NK-92 (cell line): ENCODE data around the gene PLGLB2.
"Not testable (repeated sequence)": the region's sequence is repeated elsewhere in the genome, so short reads cannot be mapped to it uniquely, and the experiment has no call there.

Source experiments
- DNase-seq: peaks from one replicate; lab custom pipeline; 2025; ENCODE audit not compliant: unreplicated experiment; lab: John Stamatoyannopoulos, UW

PLGLB2 gene

DNA sequence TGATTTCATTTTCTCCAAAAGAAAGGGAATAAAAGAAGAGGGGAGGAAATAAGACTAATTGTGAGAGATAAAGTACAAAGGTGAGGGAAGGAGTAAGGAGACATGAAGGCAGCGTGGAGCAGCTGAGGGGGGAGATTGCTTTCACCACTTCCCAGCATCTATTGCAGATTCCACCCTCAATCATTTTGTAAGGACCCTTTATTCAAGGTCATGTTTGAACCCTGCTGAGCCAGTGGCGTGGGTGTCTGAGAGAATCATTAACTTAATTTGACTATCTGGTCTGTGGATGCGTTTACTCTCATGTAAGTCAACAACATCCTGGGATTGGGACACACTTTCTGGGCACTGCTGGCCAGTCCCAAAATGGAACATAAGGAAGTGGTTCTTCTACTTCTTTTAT, at the start of gene PLGLB2:
PLGLB2 (plus strand) TSS at position 297 of the 400 bp plus-strand sequence; CDS start at position 364, 67 bp downstream.
- DNase-seq: not testable (repeated sequence)

DNA sequence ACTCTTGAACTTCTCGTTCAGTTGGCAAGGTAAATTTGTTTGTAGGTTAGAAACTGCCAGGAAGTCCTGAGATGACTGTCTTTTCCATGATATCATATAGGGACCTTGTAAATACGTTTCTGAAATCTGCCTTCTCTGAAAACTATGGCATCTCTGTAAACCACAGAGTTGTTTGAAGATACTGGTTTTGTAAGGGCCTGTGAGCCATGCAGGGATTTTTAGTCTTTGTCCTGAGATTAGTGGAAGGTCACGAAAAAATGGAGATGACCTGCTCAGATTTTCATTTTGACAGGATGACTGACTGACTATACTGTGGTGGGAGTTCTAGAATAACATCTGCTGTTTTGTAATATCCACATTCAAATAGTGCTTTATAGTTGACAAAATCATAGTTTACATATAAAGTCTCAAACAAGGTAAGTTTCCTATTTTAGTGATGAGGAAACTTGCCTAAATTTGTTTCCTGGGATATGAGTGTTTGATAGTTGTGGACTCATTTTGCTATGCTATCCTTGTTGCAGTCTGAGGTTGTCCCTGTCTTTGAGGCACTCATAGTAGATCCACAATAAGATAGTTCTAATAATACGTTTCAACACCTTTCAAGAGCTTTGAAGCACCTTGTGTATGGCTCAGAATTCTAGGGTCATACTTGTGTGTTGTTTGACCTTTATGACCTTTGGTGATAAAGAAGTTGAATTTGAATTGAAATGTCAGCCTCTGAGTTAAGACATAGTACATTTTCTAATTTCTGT, 43.1 kb upstream of the PLGLB2 start:
- DNase-seq: not testable (repeated sequence)

DNA sequence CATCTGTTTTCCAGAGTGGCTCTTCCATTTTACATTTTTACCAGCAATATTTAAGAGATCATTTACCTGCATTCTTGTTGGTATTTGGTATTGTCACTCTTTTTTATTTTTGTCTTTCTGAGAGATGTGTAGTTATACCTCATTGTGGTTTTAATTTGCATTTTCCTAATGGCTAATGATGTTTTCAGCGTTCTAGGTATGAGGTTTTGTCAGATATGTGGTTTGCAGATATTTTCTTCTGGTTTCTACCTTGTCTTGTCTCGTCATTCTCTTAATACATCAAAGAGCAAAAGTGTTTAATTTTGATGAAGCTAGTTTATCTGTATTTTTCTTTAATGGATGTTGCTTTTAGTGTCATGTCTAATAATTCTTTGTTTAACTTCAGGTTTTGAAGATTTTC, 39.5 kb upstream of the PLGLB2 start:
- DNase-seq: not testable (repeated sequence)

DNA sequence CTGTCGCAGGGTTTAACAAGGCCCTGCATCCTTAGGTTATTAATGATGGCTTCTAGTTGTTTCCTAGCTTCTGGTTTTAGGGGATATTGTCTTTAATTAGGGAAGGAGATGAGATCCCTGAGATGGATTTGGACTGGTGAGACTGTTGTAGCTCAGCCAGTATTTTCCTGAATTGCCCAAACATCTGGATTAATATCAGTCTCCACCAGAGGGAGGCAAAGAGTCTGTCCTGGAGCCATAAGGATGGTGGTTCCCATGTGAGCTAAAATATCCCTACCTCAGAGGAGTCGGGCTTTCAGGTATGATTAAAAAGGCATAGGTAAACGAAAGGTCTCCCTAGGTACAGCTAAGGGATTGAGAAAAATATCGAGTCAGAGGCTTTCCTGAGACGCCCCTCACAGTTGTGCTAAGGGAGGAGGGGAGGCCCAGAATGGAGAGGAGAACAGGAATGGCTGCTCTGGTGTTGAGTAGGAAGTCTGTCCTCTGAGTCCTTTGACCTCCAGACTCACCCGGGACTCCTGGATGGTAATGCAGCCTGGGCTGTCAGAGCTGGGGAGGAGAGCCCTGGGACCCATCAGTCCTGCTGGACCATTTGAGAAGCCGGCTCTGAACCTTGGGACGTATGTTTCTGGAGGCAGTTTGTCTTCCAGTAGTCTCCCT, 19.8 kb upstream of the PLGLB2 start:
- DNase-seq: not testable (repeated sequence)

DNA sequence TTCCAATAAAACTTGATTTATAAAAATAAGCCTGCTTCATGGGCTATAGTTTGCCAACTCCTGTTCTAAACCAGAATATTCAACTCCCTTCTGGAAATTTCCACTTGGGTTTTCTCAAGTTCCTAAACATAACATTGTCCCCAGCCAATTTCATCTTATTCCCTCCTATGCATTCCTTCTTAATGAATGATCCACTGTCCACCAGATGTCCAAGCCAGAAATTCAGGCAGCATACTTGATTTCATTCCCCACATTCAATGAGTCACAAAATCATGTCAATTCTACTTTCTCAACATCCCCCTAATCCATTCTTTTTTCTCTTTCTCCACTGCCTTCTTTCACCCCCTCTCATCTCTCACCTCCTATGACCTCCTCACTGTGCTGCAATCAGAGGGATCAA, 7.0 kb upstream of the PLGLB2 start:
- DNase-seq: not testable (repeated sequence)

DNA sequence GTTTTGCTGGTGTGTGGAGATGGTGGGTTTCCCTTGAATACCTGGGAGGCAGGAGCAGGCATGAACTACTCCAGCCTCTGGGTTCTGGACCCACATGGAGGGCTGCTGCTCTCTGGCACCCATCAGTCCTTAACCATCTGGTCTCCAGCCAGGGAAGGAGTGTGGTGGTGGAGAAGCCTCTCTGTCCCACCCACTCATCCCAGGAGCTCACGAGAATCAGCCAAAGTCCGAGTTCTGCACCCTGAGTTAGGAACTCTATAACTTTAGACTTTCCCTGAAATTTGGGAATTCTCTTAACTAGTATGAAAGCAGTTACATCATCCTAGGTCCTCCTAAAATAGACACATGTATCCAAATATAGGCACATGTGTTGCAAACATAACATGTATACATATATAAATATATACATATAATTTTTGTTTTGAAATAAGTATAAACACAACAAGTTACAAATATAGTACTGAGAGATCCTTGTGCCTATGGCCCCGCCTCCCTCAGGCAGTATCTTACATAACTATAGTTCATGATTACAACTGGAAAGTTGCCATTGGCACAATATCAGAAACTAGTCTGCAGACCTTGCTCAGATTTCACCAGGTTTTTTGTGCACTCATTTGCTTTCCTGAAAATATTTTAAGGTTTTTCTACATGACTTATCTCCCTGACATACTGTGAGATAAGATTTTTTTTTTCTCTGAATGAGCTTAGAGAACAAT, 5.3 kb upstream of the PLGLB2 start:
- not testable (repeated sequence) for DNase-seq

DNA sequence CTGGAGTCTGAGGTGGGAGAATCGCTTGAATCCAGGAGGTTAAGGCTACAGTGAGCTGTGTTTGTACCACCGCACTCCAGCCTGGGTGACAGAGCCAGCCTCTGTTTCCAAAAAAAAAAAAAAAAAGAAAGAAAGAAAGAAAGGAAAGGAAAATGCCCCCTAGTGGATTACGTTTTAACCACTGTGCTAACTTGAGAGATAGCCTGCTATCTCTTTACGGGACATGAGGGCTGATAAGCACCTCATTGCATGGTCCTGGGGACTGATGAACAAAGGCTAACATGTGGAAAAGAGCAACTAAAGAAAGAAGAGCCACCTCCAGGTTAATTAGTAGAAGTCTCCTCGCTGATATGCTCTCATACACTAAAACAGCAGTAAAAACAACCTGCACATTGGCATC, 4.2 kb upstream of the PLGLB2 start:
- DNase-seq: not testable (repeated sequence)

DNA sequence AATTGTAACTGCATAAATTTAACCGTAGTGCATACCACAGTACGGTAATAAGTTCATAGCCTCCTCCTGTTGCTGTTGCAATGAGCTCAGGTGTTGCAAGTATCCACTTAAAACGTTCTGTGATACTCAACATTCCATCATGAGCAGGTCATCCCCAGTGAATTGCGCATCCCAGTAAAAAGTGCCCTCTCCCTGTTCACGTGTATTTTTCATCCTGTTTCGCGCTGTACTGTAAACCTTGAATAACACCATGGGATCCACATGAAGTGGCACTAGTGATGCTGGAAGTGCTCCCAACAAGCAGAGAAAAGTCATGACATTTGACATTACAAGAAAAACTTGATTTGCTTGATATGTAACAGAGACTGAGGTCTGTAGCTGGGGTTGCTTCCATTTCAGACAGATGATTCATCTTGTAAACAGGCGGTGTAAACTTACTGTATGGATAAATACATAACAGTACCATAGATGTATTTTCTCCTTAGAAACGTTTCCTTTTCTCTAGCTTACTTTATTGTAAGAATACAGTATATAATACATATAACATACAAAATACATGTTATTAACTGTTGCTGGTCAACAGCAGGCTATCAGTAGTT, 2.4 kb upstream of the PLGLB2 start:
- DNase-seq: not testable (repeated sequence)

DNA sequence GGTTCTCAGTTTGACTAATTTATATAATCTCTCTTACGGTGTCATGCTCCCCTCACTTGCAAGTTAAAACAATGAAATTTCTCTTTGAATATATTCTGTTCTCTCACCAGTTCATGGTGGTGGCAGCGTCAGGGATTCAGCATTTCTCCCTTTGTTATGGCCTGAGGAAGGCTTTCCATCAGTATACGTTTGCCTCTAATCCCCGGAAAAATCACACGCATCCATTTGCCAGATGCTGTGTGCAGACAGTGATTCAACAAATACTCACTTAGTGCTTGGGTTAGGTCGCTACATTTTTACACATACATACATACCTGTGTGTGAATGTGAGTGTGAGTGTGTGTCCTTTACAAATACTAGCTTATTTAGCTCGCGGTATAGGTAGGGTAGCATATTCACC, 637 bp downstream of the PLGLB2 start:
- not testable (repeated sequence) for DNase-seq

DNA sequence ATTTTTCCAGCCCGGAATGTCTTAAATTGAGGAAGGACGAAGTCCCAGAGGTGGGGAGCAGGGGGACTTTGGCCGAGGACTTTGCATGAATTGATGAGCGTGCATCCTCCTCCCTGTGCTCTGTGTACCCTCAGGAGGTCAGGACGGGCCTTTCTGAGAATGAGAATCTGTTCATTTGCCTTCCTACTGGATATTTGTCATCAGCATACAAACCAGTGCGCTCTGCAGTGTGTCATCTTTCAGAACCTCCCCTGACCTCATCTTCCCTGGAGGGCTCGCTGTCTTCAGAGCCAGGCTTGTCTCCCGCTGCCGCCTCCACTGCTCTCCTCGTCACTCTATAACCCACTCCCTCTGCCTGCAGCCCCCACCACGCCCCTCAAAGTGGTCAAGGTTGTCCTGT, 2.7 kb downstream of the PLGLB2 start:
- DNase-seq: not testable (repeated sequence)

DNA sequence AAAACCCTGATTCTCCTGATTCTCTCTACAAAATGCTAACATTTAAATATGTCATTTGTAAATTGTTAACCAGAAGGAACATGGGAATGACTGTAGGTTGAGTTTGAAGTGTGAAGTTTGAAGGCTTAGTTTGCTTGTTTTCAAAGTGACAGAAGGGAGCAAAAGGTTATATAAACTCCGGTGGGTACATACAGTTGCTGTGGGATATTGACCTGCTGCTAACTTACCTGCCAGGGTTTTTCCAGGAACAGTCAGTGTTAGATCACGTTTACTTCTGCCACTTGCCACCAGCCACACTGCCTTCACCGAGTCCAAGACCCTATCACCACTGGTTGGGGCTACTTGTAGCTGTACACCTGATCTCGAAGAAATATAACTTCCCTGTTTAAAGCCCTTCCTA, 6.9 kb downstream of the PLGLB2 start:
- DNase-seq: not testable (repeated sequence)
